Choroid plexus epithelial cell (primary cell): ENCODE results near the gene INVS.

Experiments
- DNase-seq: peaks from one replicate; pipeline ENCODE4 v3.0.0-alpha.2; 2010; ENCODE audit warnings: low read depth
- H3K4me3 ChIP-seq: 2 replicates; pipeline ENCODE4 v1.5.1; 2011; ENCODE audit warnings: low read depth, mild to moderate bottlenecking, control low read depth, low read length, moderate library complexity
- TF ChIP-seq, protein P1 (sequence below): conservative IDR thresholded peaks from 2 replicates; pipeline ENCODE4 v1.5.1; 2011; ENCODE audit warnings: low read depth, mild to moderate bottlenecking, control low read depth, inconsistent platforms, low read length, moderate library complexity

INVS gene

DNA sequence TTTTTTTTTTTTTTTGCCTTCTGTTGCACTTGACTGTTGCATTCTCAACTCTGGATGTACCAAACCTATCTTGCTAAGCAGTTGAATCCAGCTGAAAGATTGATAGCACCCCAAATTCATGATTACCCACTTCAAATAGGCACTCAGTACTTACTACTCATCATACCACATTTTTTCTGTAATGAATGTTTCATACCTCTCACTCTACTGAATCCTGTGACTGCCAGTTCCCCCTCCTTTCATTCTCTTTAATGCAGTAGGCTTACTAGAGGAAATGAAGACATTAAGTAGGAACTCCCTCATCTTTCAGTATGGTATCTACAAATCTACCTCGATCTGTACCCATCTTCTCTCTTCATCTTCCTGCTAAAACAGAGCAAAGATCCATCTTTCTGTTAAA lies 6.8 kb downstream of the INVS start:
- no peak for DNase-seq
- TF ChIP-seq, protein P1, sequence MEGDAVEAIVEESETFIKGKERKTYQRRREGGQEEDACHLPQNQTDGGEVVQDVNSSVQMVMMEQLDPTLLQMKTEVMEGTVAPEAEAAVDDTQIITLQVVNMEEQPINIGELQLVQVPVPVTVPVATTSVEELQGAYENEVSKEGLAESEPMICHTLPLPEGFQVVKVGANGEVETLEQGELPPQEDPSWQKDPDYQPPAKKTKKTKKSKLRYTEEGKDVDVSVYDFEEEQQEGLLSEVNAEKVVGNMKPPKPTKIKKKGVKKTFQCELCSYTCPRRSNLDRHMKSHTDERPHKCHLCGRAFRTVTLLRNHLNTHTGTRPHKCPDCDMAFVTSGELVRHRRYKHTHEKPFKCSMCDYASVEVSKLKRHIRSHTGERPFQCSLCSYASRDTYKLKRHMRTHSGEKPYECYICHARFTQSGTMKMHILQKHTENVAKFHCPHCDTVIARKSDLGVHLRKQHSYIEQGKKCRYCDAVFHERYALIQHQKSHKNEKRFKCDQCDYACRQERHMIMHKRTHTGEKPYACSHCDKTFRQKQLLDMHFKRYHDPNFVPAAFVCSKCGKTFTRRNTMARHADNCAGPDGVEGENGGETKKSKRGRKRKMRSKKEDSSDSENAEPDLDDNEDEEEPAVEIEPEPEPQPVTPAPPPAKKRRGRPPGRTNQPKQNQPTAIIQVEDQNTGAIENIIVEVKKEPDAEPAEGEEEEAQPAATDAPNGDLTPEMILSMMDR = no peak

DNA sequence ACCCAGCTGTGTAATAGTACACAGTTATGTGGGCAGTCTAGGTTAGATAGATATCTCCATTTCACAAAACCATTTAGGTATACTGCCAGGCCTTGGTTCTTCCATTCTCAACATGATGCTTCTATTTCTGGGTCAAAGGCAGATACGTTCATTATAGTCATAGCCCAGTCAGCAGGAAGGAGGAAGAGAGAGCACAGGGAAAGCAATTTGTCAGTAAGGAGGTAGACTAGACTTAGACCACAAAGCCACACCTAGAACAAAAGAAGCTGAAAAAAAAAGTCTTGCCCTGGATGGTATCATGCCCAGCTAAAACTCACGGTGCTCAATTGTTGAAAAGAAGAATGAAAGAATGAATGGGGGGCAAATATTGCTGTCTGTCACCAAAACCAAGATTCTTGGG lies 7.6 kb downstream of the INVS start:
- no peak for DNase-seq
- no peak overlapping the region for H3K4me3 ChIP-seq
- TF ChIP-seq, protein P1 = no peak

More for the DNA sequence above, 6.8 kb downstream of the INVS start:
- H3K4me3 ChIP-seq = no peak overlapping the region

DNA sequence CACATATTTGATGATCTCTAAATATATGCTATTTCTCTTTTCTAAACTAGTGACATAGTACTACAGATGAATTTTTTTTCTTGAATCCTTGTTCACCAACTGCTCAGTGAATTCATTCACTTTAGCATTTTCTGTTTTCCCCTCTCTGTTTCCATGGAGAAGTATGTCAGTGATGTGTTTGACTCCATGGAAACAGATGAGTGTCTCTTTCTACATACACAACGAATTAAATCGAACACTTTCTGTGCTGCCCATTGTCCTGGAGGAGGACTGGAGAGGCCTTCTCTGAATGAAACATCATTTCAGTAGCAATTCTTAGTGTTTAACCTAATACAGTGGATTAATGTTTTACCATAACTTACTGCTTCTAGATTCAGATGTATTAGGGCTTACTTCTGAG lies 9.5 kb downstream of the INVS start:
- H3K4me3 ChIP-seq = no peak overlapping the region
- TF ChIP-seq, protein P1 = no peak
- peak; percentile 13 for DNase-seq

DNA sequence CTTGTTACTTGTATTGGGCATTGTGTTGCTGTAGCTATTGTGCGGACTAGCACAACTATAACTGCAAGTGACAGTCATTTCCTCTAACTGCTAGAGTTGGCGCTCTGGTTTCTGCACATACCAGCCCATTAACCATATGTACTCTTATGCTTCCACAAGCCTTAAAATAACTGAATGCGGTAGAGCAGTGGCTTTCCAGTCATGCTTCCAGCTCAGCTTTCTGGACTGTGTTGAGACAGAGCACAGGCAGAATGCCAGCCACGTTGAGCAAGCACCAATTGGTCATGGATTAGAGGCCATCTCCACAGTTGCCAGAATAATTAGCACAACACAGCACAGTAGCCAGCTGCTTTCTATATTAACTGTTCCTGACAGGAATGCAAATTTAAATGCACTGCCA lies 12.2 kb downstream of the INVS start:
- TF ChIP-seq, protein P1 = no peak
- H3K4me3 ChIP-seq = no peak overlapping the region
- peak; percentile 98 for DNase-seq

DNA sequence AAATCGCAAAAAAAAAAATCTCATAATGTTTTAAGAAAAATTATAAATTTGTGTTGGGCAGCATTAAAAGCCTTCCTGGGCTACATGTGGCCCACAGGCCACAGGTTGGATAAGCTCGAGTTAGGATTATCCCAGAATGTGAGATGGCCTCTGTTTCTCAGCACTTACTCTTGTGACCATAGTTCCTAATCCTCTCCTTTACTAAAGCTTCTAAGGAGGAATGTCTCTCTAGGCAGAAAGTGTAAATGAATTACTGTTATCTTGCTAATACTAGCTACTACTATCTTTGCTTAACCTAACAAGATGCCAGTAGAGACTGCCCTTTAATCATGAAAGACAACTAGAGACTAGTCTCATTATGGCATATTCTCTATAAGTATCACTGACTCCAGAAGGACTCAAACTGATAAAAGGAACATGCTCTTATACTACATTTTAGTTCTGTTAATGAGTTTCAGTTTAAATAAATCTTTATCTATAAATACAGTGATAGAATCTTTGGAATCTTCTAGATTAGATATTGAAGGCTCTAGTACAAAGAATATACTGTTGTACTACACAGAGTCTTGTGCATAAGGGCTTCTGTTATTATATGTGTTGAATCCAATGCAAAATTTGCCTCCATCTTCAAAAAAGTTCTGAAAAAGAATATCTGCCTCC lies 13.8 kb downstream of the INVS start:
- TF ChIP-seq, protein P1 = no peak
- no peak overlapping the region for H3K4me3 ChIP-seq
- DNase-seq = no peak

DNA sequence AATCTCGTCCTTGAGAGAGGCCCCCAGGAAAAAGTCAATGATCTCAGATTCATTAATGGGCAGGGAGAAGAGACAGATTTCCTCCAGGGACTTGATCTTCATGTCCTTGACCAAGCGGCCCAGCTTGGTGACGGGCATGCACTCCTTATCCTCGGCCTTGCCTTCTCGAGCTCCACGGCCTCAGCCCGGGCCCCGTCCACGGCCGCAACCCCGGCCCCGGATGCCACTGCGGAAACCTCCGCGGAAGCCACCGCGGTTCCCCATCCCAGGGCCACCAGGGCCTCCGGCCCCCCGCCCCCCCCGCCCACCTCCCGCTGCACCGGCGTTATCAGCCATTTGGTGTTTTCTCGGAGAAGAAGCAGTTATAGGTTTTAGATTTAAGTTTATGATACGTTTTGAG lies 18.3 kb downstream of the INVS start:
- TF ChIP-seq, protein P1 = no peak
- DNase-seq = no peak
- no peak overlapping the region for H3K4me3 ChIP-seq

DNA sequence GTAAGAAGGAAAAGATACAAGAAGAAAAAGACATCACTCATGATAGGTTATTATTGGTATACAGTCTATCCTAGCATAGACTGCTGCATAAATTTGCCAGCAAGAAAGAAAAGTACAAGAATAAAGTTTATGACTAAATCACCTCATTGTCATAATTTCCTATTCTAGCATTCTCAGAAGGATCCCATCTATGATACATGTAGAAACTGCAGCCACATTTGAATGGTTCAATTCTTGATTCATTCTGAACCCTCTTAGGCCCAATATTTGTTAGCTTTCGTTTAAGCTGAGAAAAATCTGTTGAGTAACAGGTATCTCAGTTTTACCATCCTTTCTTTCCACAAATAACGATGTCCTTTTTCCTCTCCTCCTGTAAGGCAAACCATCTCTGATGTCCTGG lies 21.2 kb downstream of the INVS start:
- TF ChIP-seq, protein P1 = no peak
- H3K4me3 ChIP-seq = no peak overlapping the region
- no peak for DNase-seq
